ENCODE measurements around the gene TEKT5. TPM values are rescaled to one million over a fixed set of nuclear protein-coding genes. Genes with fewer than 3 reads are reported as not detected.

The TEKT5 gene
- total and polyA plus RNA-seq, 8 donors: 0.17 to 1.1 (median 0.26) TPM; not detected in 1

- DNase-seq (no peak), ATAC-seq (peak in 1 of 4 donors; percentile 20), FAIRE-seq (no peak)
- TF ChIP-seq, protein P1, sequence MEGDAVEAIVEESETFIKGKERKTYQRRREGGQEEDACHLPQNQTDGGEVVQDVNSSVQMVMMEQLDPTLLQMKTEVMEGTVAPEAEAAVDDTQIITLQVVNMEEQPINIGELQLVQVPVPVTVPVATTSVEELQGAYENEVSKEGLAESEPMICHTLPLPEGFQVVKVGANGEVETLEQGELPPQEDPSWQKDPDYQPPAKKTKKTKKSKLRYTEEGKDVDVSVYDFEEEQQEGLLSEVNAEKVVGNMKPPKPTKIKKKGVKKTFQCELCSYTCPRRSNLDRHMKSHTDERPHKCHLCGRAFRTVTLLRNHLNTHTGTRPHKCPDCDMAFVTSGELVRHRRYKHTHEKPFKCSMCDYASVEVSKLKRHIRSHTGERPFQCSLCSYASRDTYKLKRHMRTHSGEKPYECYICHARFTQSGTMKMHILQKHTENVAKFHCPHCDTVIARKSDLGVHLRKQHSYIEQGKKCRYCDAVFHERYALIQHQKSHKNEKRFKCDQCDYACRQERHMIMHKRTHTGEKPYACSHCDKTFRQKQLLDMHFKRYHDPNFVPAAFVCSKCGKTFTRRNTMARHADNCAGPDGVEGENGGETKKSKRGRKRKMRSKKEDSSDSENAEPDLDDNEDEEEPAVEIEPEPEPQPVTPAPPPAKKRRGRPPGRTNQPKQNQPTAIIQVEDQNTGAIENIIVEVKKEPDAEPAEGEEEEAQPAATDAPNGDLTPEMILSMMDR (IDR thresholded peaks at IDR 0.05): no peak
- no peak overlapping the region for H3K4me3 ChIP-seq
- H3K27me3 ChIP-seq: no peaks in the 10 kb centered on the region
- H3K27ac ChIP-seq: no peak overlapping the region
- H3K4me1 ChIP-seq: no peaks in the 10 kb centered on the region
- WGBS, 2 donors: 95 to 98% methylated on average over 2 of the region's 2 CpGs
- no peaks in the 10 kb centered on the region for H3K9me3 ChIP-seq
- intact Hi-C loops (cut with DNase I): no loop called here
- H3K36me3 ChIP-seq: no peaks in the 10 kb centered on the region
These were observed 62.8 kb downstream of the TEKT5 start for GRCh38 chr16:10631886-10632285.

- WGBS, 2 donors: 63 to 68% methylated on average over 6 of the region's 6 CpGs
- DNase-seq: no peak
- no peak for ATAC-seq
These were observed 65.2 kb downstream of the TEKT5 start for GRCh38 chr16:10629592-10629963.

DNA sequence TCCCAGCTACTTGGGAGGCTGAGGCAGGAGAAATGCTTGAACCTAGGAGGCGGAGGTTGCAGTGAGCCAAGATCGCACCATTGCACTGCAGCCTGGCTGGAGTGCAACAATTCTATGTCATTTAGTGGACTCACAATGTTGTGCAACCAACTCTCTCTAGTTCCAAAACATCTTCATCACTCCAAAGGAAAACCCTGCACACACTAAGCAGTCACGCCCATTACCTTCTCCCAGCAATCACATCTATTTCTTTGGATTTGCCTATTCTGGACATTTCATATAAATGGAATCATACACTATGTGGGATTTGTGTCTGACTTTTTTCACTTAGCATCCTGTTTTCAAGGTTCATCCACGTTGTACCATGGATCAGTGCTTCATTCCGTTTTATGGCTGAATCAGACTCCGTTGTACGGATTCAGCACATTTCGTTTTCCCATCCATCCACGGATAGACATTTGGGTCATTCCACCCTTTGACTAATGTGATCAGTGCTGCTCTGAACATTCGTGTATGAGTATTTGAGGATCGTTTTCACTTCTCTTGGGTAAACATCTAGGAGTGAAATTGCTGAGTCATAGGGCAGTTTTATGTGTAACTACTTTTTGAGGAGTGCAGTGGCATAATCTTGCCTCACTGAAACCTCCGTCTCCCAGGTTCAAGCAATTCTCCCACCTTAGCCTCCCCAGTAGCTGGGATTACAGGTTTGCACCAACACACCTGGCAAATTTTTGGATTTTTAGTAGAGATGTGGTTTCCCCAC lies 69.0 kb downstream of the TEKT5 start:
- no peaks in the 10 kb centered on the region for H3K27me3 ChIP-seq
- 72 to 75% methylated on average over 12 of the region's 12 CpGs for WGBS, 2 donors
- no peaks in the 10 kb centered on the region for H3K4me1 ChIP-seq
- ATAC-seq: no peak
- intact Hi-C loops (cut with DNase I): no loop called here
- DNase-seq: no peak
- no peak overlapping the region for H3K4me3 ChIP-seq
- FAIRE-seq: no peak
- no peak overlapping the region for H3K27ac ChIP-seq
- no peaks in the 10 kb centered on the region for H3K9me3 ChIP-seq
- H3K36me3 ChIP-seq: no peaks in the 10 kb centered on the region
- TF ChIP-seq, protein P1 (IDR thresholded peaks at IDR 0.05): no peak

More at GRCh38 chr16:10629592-10629963, 65.2 kb downstream of the TEKT5 start:
- Histone ChIP-seq H3K4me1 (no peaks in the 10 kb centered on the region), H3K4me3 (no peak overlapping the region), H3K36me3 (no peaks in the 10 kb centered on the region), H3K9me3 (no peaks in the 10 kb centered on the region), H3K27ac (no peak overlapping the region), H3K27me3 (no peaks in the 10 kb centered on the region)
- TF ChIP-seq, protein P1 (IDR thresholded peaks at IDR 0.05): no peak
- intact Hi-C loops (cut with DNase I): no loop called here
- FAIRE-seq: no peak

DNA sequence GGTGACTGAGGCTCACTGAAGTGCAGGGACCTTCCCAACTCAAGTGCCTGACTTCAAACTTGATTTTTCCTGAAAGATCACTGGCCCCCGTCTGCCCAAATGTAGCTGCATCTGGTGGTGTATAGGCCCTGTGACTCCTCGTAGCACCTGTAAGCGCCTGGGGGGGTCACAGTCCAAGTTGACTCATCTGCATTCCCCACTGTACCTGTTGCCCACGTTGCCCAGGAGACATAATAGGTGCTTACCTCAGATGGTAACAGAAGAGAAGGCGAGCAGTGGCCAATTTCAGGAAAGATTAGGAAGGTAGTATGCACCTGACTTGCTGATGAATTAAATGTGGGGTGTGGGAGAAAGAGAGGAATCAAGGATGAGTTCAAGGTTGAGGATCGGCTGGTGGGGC lies 70.2 kb downstream of the TEKT5 start:
- intact Hi-C loops (cut with DNase I): no loop called here
- no peaks in the 10 kb centered on the region for H3K36me3 ChIP-seq
- H3K9me3 ChIP-seq: no peaks in the 10 kb centered on the region
- H3K4me3 ChIP-seq: no peak overlapping the region
- H3K4me1 ChIP-seq: no peaks in the 10 kb centered on the region
- no peak for ATAC-seq
- WGBS, 2 donors: 70 to 75% methylated on average over 6 of the region's 6 CpGs
- TF ChIP-seq, protein P1 (IDR thresholded peaks at IDR 0.05): no peak
- no peaks in the 10 kb centered on the region for H3K27me3 ChIP-seq
- no peak overlapping the region for H3K27ac ChIP-seq
- no peak for DNase-seq
- no peak for FAIRE-seq

DNA sequence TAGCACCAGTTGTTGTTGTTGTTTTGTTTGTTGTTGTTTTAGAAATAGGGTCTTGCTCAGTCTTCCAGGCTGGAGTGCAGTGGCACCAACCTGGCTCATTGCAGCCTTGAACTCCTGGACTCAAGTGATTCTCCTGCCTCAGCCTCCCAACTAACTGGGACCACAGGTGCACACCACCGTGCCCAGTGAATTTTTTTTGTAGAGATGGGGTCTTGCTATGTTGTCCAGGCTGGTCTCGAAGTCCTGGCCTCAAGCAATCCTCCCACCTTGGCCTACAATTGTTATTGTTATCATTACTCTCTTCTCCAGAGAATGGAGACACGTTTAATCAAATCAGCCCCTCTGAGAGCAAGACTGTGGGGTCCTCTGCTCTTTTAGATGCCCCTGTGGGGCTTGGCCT lies 71.7 kb downstream of the TEKT5 start:
- no peaks in the 10 kb centered on the region for H3K9me3 ChIP-seq
- no peak overlapping the region for H3K27ac ChIP-seq
- DNase-seq (no peak), FAIRE-seq (no peak), ATAC-seq (no peak)
- H3K4me3 ChIP-seq: no peak overlapping the region
- no peaks in the 10 kb centered on the region for H3K36me3 ChIP-seq
- no peaks in the 10 kb centered on the region for H3K27me3 ChIP-seq
- 77 to 92% methylated on average over 3 of the region's 3 CpGs for WGBS, 2 donors
- TF ChIP-seq, protein P1 (IDR thresholded peaks at IDR 0.05): no peak
- no peaks in the 10 kb centered on the region for H3K4me1 ChIP-seq
- intact Hi-C loops (cut with DNase I): no loop called here

Measured in pancreas (tissue), 10 donors.